NCI-H1694 treated with DMSO at 0.1 percent for 48 hours (cell line): ENCODE data around the gene FAM120AOS.
"Not testable (repeated sequence)": the region's sequence is repeated elsewhere in the genome, so short reads cannot be mapped to it uniquely, and the experiment has no call there.

Experiments
- DNase-seq: peaks from one replicate; lab custom pipeline; 2025; lab: John Stamatoyannopoulos, UW

Gene FAM120AOS

GRCh38 chr9:93467062-93467416 is 13.7 kb upstream of the FAM120AOS start:
- no peak for DNase-seq

DNA sequence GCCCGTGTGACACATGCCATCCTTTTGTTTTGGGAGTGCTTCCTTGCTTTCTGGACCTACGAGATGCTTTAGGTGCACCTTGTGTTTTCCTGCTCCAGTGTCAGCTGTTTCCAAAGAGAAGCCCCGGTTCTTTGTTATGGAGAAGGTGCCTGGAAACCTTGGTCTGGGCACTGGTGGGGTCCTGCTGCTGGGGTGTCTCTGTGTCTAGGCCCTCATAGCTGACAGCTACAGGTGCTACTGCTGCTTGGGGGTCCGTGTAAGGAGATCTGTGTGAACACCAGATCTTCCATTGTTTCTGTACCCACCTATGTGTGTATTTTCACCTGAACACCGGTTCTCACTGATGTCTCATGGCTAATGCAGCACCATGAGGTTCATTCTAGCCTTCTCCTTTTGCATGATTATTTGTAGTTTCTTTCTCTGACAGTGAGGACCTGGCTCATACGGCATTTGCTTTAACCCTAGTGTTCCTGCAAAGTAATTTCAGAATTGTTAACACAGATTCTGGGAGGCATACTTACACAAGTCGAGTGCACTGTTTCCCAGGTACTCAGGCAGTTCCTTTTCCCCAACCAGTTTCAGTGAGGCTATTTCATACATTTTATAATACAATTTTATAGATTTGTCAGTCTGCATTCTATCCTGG is 13.2 kb upstream of the FAM120AOS start:
- DNase-seq, result no peak

DNA sequence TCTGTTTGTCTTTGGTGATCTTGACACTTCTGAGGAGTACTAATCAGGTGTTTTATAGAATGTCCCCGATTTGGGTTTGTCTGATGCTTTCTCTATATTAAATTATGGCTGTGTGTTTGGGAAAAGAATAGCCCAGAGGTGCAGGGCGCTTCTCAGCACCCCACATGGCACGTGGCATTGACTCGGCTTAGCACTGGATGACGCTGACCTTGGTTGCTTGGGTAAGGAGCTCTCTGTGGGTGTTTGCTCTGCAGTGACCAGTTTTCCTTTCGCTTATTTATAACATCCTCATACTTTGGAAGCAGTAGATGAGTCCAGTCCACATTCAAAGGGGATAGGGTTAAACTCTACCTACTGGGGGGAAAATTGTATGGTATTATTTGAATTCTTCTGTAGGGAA is 12.5 kb upstream of the FAM120AOS start:
- DNase-seq, result no peak

- DNase-seq, result no peak
These were observed 11.5 kb upstream of the FAM120AOS start for GRCh38 chr9:93464876-93465275.

DNA sequence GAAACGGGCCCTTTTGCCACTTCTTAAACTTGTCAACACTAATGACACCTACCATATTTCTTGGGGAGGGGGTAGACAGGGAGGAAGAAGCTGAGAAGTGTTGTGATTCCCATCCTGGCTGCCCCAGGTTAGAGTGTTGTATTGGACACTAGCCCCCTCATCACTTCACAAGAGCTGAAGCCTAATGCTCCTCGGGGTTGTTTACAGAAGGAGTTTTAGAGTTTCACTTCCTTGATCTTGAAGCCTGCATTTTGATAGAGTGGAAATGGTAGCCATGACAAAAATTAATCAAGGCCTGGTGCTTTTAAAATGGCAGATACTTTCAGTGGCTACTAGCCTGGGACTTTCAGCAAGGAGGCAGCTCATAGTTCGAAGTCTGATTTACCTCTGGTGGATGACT is 11.0 kb upstream of the FAM120AOS start:
- DNase-seq, result no peak

DNA sequence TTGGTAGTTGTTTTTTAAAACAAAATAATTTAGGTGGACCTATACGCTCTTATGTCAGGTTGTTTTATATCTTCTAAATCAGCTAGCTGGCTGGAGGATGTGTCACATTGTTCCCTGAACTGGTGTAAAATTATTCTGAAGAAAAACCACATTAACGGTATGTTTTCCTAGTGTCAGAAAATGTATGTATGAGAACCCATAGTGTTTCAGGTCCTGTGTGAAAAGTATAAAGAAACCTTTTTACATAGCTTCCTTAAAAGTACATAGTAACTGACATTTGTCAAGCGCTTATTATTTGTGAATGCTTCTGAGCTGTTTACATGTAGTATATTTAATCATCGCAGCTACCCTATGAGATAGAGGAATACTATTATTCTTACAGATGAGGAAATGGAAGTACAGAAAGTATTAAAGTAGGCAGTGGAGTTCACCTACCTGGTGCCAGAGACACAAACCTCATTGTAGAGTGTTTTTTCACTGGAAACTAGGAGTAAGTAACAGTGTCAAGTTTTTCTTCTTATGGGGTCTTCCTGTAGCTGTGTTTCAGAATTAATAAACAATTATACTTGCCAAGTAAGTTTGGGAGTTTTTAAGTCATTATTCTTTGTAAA is 10.4 kb upstream of the FAM120AOS start:
- no peak for DNase-seq

- DNase-seq, result no peak
These were observed 8.4 kb upstream of the FAM120AOS start for GRCh38 chr9:93461821-93462220.

GRCh38 chr9:93461414-93461743 is 8.0 kb upstream of the FAM120AOS start:
- no peak for DNase-seq

GRCh38 chr9:93460689-93461413 is 7.5 kb upstream of the FAM120AOS start:
- no peak for DNase-seq

- DNase-seq, result no peak
These were observed 6.1 kb upstream of the FAM120AOS start for GRCh38 chr9:93459432-93459847.

GRCh38 chr9:93458712-93459111 is 5.3 kb upstream of the FAM120AOS start:
- DNase-seq, result no peak

- no peak for DNase-seq
These were observed 3.6 kb upstream of the FAM120AOS start for GRCh38 chr9:93457006-93457405.

DNA sequence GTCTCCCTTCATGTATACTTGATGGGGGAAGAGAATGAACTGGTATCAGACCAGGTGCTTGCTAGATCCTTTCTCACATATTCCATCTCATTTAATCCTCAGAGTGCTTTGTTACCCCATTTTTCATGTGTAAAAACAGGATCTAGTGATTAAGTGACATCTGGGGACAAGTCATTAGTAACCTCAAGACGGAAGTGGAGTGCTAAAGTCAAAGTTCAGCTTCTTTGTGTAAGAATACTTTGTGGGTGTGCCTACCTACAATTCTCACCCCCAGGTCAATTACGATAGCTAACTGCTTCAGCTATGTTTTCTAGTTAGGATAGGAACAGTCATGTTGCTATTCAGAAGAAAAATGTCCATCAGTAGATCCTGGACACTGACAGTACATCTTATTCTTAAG is 3.1 kb upstream of the FAM120AOS start:
- no peak for DNase-seq

DNA sequence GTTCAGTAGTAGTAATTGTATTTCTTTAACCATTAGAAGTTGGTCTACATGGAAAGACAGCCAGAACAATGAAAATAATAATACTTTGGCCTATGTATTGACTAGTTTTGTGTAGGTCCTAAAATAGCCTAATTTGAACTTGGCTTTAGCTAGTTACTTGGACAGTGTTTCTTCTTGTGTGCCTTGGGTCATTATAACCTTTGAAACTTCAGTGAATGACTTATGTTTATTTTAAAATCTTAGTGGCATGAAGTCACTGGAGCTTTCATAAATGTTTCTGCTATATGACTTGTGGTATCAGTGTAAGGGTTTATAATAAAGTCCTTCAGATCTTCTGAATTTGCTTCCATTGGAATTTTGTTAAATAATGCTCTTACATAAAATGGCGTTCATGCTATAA is 2.6 kb upstream of the FAM120AOS start:
- DNase-seq, result no peak

DNA sequence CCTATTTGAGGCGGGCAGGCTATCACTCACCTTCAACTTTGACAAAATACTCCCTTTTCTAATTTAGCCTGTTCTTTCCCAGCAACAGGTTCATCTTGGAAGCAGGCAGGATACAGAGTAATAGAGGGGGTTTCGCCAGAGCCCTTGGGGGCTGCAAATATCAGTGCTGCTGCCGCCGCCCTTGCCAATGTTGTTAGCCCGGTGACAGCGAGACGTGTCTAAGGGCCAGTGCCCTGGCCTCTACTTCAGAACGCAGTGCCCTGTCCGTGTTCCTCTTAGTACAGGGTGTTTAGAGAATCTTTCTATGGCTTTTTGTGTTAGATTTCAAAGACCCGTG is 703 bp downstream of the FAM120AOS start:
- peak; percentile 9 for DNase-seq

DNA sequence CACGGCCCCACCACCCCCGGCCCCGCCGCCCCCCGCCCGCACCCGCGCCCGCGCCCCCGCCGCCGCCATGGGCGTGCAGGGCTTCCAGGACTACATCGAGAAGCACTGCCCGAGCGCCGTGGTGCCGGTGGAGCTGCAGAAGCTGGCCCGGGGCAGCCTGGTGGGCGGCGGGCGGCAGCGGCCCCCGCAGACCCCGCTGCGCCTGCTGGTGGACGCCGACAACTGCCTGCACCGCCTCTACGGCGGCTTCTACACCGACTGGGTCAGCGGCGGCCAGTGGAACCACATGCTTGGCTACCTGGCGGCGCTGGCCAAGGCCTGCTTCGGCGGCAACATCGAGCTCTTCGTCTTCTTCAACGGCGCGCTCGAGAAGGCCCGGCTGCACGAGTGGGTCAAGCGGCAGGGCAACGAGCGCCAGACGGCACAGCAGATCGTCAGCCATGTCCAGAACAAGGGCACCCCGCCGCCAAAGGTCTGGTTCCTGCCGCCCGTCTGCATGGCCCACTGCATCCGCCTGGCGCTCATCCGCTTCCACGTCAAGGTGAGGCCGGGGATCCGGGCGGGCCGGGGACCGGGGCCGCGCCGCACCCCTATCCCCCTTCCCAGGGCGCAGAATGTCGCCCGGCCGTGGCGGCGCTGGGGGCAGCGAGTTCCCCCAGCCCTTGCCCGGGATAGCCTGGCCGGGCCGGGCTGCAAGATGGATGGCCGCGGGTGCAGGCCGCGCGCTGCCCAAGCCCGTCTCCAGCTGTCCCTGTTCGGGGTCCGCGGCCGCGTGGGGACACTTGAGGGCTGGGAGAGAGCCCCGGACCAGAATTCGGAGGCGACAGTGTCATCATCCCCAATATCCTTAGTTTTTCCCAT is 1.3 kb downstream of the FAM120AOS start:
- no peak for DNase-seq

DNA sequence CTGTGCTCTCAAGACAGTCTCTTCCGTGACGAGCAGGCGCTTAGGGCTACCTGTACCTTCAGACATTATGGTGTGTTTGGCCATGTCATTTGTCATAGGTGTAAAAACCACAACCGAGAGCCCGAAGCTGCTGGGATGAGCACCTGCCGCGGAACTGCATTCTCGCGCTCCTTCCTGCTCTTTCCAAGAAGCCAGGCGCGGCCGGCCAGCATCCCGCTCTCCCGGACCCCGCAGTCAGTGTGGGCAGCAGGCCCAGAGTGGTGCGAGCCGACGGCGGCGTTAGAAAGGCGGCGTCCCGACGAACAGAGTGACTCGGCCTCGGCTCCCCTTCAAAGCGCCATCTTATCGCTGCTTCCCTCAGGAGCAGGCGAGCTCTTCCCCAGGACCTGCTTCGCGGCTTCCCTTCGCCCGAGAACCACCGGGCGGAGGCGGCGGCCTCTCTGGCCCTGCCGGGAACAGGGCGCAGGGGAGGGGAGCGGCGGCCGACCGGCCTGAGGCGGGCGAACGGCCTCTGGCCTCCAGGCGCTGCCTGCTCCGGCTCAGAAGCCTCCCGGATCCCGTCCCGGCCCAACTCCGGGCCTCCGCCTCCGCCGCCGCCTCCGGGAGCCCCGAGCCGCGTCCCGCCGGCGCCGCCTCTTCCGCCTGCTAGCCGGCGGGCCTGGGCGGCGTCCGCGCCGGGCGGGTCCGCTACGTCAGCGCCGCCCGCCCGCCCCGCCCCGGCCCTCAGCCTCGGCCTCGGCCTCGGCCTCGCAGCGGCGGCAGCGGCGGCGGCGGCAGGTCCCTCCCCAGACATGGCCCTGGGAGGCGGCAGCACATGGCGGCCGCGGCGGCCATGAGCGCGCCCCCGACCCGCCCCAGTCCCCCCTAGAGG is 2.2 kb downstream of the FAM120AOS start, which contains the start of gene FAM120A:
FAM120A (plus strand) TSS at position 741 of the 871 bp plus-strand sequence. CDS start 231 bp downstream, outside the sequence.
- peak; percentile 41 for DNase-seq

- DNase-seq, result no peak
These were observed 5.7 kb downstream of the FAM120AOS start for GRCh38 chr9:93447655-93448054.

GRCh38 chr9:93446073-93446472 is 7.3 kb downstream of the FAM120AOS start:
- DNase-seq, result no peak

DNA sequence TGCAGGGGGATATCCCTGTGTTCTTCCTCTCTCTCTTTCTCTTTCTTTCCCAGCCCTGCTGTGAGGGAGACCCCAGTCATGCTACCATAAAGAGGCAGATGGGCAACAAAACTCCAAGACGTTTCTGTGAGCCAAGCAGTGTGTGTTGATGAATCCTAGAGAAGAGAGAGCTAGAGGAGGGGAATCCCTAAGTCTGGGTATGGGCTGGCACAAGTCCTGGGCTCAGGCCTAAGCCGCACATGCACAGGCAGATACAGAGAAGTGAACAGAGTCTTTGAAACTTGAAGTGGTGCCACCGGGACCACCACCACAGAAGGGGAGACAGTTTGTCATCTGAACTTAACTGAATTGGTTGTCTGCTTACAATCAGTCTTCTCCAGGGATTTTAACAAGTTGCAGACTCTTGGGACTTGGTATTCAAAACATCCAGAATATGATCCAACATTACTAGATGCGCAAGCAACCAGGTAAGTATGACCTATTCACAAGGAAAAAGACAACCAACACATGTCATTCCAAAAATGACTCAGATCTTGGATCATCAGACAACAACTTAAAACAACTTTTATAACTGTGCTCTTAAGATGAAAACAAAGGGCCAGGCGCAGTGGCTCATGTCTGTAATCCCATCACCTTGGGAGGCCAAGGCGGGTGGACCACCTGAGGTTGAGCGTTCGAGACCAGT is 12.3 kb downstream of the FAM120AOS start:
- DNase-seq, result no peak

GRCh38 chr9:93439301-93439700 is 14.1 kb downstream of the FAM120AOS start:
- DNase-seq, result not testable (repeated sequence)
